ENCODE data around the gene DNAJC30.
"Not testable (repeated sequence)": the region's sequence is repeated elsewhere in the genome, so short reads cannot be mapped to it uniquely, and the experiment has no call there.

DNAJC30 gene

DNA sequence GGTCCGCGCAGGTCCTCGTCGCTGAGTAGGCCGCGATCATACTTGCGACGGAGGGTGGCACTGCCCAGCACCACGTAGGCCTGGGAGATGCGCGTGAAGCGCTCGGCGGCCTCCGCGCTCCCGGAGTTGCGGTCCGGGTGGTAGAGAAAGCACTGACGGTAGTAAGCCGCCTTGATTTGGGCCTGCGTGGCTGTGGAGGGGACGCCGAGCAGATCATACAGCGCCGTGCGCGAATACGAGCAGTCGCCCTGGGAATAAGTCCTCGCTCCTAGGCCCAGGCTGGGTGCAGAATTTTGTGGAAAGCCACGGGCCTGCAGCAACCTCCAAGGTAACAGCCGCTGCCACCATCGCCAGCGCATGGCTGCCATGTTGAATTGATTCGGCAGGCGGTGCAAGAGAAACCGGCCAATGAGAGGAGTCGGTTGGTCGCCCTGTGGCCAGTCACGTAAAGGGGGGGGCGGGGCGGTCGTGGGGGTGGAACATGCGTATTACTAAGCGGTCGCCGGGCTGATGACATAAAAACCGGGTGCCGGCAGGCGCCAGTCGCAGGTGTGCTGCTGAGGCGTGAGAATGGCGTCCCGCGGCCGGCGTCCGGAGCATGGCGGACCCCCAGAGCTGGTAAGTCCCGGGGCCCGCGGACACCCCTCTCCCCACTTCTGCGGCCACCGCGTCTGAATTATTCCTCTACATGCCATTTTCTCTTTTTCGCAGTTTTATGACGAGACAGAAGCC is at the start of gene DNAJC30, which contains the start of gene BUD23:
DNAJC30 (minus strand) TSS at position 398 of the 732 bp plus-strand sequence; CDS start at position 368, 30 bp downstream.
BUD23 (plus strand) TSS at position 542 of the 732 bp plus-strand sequence; CDS start at position 571, 29 bp downstream.
- peak; percentile 95 for DNase-seq

DNA sequence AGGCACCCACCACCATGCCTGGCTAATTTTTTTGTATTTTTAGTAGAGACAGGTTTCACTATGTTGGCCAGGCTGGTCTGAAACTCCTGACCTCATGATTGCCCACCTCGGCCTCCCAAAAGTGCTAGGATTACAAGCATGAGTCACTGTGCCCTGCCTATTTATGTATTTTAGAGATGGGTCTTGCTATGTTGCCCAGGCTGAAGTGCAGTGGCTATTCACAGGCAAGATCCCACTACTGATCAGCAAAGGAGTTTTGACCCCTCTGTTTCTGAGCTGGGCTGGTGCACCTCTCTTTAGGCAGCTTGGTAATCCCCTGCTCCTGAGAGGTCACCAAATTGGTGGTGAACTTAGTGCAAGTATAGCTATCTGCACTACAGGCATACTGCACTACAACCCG is 49.1 kb upstream of the DNAJC30 start:
- DNase-seq, result no peak

DNA sequence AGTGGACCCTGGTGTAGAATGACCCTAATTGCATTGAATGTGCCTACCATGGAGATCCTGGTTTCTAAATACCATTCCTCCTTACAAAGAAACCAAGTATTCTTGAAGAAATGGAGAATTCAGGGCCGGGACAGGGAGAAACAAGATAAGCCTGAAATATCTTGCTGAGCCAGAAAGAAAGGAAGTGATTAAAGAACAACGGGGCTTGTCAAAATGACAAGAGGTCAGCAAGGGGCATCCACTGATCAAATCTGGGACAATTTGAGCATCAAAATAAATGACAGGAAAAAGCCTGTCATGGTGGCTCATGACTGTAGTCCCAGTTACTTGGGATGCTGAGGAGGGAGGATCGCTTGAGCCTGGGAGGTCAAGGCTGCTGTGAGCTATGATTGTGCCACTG is 47.2 kb upstream of the DNAJC30 start:
- no peak for DNase-seq

DNA sequence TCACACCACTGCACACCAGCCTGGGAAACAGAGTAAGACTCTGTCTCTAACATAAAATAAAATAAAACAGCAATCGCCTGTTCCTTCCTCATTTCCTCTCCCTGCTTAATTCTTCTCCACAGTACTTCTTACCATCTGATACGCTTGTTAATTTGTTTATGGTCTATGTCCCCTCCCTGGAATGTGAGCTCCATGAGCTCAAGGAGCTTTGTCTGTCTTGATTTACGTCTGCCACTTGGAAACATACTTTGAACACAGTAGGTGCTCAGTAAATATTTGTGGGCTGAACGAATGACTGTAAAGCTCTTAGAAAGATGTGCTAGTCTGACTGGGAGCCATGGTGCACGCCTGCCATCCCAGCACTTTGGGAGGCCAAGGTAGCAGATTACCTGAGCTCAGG is 45.3 kb upstream of the DNAJC30 start:
- no peak for DNase-seq

DNA sequence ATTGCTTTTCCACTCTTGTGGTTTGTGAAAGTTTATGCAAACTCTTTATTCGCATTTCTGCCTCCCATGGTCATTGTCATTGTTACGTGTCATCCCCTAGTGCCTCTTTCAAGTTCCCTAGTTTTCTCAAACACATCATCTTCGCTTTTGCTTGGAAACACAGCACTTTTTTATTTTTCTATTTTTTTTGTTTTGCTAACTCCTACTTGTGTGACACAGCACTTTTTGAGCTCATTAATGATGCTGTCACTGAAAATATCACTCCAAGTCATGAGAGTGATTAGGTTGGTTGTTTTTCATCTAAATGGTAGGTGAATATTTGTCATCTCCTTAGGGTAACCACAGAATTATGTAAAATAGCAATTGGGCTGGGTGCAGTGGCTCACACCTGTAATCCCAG is 44.7 kb upstream of the DNAJC30 start:
- DNase-seq, result no peak

DNA sequence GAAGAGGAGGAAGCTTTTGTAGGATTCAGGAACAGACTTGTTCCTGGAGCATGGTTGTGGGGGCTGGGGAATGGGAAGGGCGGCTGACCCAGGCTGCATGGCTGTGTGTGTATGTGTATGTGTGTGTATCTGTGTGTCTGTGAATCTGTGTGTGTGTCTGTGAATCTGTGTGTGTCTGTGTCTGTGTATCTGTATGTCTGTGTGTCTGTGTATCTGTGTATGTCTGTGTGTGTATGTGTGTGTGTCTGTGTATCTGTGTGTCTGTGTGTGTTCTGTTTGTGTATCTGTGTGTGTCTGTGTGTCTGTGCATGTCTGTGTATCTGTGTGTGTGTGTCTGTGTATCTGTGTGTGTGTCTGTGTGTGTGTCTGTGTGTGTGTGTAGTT is 42.8 kb upstream of the DNAJC30 start:
- no peak for DNase-seq

DNA sequence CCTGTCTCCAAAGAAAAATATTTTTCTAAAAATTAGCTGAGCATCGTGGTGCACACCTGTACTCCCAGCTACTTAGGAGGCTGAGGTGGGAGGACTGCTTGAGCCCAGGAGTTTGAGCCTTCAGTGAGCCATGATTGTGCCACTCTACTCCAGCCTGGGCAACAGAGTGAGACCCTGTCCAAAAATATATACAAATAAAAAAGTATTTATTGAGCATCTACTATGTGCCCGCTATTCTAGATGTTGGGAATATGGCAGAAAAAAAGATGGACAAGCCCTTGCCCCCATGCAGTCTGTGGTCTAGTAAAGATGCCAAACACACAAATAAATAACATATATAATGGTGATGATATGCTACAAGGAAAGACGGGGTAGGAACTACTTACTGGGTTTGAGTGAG is 40.6 kb upstream of the DNAJC30 start:
- no peak for DNase-seq

DNA sequence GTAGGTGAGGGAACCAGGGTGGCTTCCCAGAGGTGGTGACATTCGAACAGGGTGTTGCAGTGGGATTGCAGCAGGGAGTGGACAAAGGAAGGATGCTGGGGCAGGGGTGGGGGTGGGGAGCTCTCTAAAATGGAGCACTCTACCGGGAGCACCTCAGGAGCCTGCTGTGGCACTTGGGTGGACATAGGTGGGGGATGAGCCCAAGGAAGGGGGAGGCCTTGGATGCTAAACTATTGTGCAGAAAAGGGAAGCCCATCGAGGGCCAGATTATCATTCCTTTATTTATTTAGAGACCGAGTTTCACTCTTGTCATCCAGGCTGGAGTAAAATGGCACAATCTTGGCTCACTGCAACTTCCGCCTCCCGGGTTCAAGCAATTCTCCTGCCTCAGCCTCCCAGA is 39.5 kb upstream of the DNAJC30 start:
- no peak for DNase-seq

DNA sequence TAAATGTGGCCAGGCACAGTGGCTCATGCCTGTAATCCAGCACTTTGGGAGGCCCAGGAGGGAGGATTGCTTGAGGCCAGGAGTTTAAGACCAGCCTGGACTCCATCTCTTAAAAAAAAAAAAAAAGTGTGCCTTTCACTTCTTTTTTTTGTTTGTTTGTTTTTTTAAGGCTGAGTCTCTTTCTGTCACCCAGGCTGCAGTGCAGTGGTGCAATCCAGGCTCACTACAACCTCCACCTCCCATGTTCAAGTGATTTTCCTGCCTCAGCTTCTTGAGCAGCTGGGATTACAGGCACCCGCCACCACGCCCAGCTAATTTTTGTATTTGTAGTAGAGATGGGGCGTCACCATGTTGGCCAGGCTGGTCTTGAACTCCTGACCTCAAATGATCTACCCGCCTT is 38.9 kb upstream of the DNAJC30 start:
- not testable (repeated sequence) for DNase-seq

DNA sequence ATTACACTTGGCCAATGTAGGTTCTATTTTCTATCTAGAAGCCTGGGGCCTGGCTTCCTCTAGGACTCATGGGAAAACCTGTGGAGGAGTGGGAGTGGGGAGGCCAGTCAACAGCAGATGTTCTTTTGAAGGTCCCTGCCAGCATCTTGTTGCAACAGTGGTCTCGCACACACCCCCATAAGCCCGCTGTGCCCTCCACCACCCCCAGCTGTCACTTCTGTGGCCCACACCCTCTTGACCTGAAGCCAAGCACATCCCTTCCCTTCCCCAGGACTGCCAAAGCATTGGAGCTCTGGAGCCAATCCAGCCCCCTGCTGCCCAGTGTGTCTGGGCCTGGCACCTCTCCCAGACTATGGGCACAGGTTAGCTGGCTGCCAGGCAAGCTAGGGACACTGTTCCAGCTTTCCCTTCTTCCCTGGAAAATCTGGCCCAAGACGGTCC is 38.1 kb upstream of the DNAJC30 start:
- DNase-seq, result no peak

DNA sequence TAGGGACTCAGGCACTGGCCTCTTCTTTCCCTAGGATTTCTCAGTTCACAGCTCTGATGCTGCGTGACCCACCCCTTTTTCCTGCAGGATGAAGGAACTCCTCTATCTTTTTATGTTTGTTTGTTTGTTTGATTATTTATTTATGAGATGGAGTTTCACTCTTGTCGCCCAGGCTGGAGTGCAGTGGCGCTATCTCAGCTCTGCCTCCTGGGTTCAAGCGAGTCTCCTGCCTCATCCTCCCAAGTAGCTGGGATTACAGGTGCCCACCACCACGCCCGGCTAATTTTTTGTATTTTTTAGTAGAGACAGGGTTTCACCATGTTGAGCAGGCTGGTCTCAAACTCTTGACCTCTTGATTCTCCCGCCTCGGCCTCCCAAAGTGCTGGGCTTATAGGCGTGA is 37.2 kb upstream of the DNAJC30 start:
- not testable (repeated sequence) for DNase-seq

DNA sequence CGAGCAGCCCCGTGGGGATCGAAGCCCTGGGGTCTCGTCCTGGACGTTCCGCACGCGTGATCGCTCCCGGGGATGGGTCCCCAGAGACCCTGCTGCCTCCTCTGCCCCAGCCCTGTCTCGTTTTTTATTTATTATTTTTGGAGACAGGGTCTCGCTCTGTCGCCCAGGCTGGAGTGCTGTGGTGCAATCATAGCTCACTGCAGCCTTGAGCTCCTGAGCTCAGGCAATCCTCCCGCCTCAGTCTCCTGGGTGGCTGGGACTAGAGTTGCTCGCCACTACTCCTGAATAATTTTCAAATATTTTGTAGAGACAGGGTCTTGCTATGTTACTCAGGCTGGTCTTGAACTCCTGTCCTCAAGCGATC is 36.5 kb upstream of the DNAJC30 start:
- no peak for DNase-seq

DNA sequence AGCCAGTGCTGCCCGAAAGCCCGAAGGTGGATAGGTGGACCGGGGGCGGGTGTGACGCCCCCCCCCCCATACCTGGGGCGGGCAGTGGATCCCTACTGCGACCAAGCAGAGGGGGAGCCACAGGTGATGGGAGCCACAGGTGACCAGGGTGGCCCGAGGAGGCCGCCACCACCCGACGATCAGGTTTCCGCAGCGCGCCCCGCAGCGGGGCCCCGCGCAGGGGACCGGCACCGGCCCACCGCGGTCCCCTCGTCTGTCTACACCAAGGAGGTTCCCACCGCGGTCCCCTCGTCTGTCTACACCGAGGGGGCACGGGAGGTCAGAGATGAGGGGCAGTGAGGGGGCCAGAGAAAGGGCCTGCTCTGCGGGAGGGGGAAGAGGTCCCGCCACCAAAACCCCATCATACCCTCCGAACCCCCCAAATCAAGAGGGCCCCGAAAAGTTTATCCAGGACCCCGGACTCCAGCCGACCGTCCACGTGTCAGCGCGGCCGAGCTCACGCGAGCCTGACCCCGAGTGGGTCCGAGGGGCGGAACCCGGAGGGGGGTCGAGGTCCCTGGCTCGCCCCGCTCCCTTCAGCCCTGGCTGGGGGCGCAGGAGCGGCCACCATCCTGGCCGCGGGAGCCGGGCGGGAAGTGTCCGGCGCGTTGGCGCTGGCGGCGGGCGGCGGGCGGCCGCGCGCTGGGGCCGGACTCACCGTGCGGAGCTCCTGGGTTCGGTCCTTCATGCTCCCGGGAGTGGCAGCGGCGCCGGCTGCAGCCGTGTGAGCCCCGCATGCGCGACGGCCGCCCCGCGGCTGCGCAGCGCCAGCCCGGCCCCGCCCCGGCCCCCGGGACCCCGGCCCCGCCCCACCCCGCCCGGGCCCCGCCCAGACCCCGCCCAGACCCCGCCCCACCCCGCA is 35.9 kb upstream of the DNAJC30 start, which contains the start of gene STX1A:
STX1A (minus strand) TSS at position 765 of the 901 bp plus-strand sequence; CDS start at position 727, 38 bp downstream.
- peak; percentile 76 for DNase-seq

DNA sequence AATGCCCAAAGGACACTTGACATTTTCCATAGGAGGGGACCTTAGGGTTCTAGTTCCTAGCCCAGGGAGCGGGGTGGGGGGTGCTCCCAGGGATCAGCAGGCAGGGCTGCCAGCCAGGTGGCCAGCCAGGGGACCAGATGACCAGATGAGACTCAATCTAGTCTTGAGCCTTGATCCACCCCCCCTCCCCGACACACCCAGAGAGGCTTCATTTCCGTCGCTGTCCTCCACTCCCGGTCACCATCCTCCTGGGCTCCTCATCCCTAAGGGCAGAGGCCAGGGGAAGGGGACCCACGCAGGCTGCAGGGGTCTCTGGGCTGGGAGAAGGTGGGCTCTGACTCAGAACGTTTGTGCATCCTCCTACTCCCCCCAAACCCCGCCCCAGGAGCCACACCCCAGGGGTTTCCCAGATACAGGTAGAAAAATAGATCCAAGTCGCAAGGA is 35.2 kb upstream of the DNAJC30 start:
- peak; percentile 45 for DNase-seq

DNA sequence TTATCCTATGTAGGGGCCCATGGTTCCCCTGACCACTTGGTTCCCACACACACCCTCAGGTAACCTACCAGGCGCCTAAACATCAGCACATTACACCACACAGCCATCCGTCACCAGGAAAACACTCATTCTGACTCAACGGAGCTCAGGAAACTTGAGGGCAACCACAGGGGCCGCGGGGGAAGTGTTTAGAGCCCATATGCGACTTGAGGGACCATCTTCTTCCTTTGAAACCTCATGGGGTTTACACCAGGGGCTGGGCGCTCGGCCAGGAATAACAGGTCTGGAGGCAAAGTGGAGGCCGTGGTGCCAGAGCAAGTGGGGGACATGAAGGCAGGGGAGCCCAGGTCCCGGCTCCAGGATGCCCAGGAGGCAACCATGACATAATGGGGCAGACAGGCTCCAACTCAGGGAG is 34.7 kb upstream of the DNAJC30 start:
- peak; percentile 83 for DNase-seq

DNA sequence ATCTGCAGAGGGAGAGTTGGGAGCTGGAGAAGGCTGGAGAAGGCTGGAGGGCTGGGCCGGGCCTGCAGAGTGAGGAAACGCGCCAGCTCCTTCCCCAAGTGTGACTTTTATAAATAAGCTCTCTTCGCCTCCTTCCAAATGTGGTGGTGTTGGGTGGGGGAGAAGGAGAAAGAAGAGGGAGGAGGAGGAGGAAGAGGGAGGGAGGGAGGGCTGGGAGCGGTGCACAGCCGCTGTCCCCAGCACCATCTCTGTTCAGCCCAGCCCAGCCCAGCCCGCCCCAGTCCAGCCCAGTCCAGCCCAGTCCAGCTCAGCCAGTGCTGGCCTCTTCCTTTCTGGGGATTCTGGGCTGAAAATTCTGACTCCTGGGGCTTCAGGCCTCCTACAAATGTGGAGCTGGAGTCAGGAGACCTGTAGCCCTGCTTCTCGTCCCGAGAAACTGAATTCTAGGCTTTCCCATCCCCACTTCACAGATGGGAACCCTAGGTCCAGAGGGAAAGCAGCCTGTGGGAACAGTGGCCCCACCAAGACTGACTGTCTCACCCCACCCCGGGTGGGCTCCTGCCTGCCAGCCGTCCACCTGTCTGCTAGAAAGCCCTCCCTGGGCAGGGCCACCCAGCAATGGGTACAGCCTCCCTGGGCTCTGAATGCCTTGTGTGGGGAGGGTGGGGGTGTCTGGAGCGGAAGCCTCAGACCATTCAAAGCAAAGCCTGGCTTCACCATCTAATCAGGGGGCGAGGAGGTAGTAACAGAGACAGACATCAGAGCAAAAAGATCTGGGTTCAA is 34.0 kb upstream of the DNAJC30 start:
- DNase-seq, result no peak

DNA sequence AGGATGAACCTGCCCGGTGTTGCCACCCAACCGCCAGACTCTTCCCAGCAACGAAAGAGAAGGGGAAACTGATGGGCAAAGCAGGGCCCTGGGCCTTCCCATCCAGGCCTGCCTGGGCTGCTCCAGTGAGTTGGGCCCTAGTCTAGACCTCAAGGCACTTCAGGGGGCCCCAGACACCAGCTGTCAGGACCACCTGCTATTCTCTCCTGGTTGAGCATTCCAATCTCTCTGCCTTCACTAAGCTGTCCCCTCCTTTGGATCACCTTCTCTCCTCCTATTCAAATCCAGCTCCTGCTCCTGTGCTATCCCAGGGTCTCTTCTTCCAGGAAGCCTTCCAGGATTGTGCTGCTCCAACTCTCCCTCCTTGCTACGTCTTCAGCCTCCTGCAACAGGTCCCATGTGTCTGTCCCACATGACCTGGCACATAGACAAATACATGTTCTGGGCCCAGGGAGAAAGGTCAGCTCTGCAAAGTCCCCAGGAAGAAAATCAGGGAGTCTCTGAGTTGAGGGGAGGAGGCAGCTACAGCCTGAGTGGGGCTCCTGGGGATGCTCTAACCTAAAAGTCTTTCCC is 33.2 kb upstream of the DNAJC30 start:
- no peak for DNase-seq

DNA sequence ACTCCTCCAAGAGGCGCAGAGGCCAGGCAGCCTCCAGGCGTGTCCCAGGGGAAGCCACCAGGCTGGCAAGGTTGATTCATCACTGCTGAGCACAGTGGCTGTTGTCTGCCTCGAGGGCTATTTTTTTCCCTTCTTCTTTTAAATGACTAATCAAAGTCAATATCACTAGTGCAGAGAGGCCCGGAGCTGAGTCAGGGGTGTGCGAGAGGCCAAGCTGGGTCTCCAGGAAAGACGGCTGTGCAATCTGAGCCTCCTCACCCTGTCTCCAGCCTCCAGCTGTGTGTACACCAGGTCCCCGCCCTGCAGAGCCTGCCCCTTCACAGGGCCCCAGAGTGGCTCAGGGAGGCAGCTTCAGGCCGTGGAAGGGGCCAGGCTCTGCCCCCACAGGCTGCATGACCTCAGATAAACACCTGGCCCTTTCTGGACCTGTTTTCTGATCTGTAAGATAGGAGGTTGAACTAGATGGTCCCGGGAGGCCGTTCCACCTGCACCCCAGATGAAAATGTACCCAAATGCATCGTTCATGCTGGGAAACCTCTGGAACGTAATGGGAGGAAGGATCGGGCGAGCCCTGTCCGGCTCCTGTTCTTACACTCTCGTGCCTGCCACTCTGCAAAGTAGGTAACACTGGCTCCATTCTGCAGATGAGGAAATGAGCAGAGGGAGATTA is 32.5 kb upstream of the DNAJC30 start:
- DNase-seq, result peak; percentile 58

DNA sequence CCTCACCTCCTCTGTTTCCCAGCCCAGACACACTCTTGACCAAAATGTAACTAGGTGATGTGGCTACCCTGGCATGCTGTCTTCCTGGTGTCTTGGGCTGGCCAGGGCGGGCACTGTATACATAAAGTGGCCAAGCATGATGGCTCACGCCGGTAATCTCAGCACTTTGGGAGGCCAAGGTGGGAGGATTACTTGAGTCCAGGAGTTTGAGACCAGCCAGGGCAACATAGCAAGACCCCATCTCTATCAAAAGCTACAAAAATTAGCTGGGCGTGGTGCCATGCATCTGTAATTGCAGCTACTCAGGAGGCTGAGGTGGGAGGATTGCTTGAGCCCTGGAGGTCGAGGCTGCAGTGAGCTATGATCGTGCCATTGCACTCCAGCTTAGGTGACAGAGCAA is 30.1 kb upstream of the DNAJC30 start:
- DNase-seq, result not testable (repeated sequence)

DNA sequence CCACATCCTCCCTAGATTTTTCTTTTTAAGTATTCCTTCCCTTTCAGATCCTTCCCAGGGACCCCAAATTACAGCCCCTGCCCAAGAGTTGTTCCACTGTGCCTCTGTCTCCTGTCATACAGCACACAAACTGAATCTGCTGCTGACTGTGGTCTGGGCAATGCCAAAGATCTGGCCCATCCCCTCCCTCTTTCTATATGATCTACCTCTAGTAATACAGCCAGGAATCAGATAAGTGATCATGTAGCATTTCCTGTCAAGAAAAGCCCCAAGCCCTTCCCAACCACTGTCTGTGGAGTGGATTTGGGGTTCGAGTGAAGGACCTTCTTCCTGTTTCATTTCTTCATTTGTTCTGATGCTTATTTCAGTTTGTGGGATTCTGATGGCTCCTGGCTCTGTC is 29.5 kb upstream of the DNAJC30 start:
- no peak for DNase-seq

DNA sequence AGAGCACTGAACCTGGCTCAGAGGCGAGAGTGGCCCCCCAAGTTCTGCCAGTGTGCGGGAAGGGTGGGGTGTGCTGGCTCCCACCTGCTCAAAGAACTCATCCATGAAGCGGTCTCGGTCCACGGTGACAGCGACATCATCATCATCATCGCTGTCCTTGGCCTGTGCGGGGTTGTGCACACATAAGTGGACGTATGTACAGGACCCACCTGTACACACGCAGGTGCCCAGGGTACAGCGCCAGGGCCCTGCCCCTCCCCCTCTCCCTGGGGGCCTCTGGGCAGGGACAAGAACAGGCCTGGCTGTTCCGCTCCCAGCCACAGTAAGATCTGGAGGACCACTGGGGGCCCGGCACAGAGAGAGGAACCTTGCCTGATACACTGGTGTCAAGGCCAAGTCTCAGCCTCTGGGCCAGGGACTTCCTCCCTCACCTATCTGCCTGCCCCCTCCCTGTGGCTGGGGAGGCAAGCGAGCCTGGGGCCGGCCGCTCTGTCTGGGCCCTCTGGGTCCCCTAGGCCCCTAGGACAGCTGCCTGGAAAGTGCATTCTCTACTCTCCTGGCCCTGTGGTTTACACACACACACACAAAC is 25.8 kb upstream of the DNAJC30 start:
- no peak for DNase-seq
